Ishikawa (cell line): ENCODE data around the gene COPB2.

Experiments
- CEBPB ChIP-seq: IDR thresholded peaks from 2 replicates; pipeline ENCODE4 v1.6.1; 2012
- CREB1 ChIP-seq: IDR thresholded peaks from 2 replicates; pipeline ENCODE4 v1.6.1; 2012; ENCODE audit warnings: low read depth
- EGR1 ChIP-seq: IDR thresholded peaks from 2 replicates; pipeline ENCODE4 v1.6.1; 2012
- EP300 ChIP-seq: IDR thresholded peaks from 2 replicates; pipeline ENCODE4 v1.6.1; 2012; ENCODE audit warnings: borderline replicate concordance
- FOXM1 ChIP-seq: IDR thresholded peaks from 2 replicates; pipeline ENCODE4 v1.6.1; 2012; ENCODE audit warnings: low read depth, borderline replicate concordance
- NFIC ChIP-seq: IDR thresholded peaks from 2 replicates; pipeline ENCODE4 v1.6.1; 2012
- RAD21 ChIP-seq: IDR thresholded peaks from 2 replicates; pipeline ENCODE4 v1.6.1; 2012; ENCODE audit warnings: low read depth
- TAF1 ChIP-seq: IDR thresholded peaks from 2 replicates; pipeline ENCODE4 v1.6.1; 2012; ENCODE audit warnings: low read depth, mild to moderate bottlenecking
- TCF12 ChIP-seq: IDR thresholded peaks from 2 replicates; pipeline ENCODE4 v1.6.1; 2012; ENCODE audit warnings: low read depth
- TEAD4 ChIP-seq: IDR thresholded peaks from 2 replicates; pipeline ENCODE4 v1.6.1; 2012
- YY1 ChIP-seq: IDR thresholded peaks from 2 replicates; pipeline ENCODE4 v1.6.1; 2012; ENCODE audit warnings: low read depth
- ZBTB7A ChIP-seq: IDR thresholded peaks from 2 replicates; pipeline ENCODE4 v1.6.1; 2012; ENCODE audit warnings: low read depth
- TF ChIP-seq, protein P1 (sequence below): IDR thresholded peaks from 2 replicates; pipeline ENCODE4 v1.6.1; 2012; ENCODE audit warnings: low read depth, mild to moderate bottlenecking
- TF ChIP-seq, protein P2 (sequence below): IDR thresholded peaks from 2 replicates; pipeline ENCODE4 v1.6.1; 2012

Gene COPB2

DNA sequence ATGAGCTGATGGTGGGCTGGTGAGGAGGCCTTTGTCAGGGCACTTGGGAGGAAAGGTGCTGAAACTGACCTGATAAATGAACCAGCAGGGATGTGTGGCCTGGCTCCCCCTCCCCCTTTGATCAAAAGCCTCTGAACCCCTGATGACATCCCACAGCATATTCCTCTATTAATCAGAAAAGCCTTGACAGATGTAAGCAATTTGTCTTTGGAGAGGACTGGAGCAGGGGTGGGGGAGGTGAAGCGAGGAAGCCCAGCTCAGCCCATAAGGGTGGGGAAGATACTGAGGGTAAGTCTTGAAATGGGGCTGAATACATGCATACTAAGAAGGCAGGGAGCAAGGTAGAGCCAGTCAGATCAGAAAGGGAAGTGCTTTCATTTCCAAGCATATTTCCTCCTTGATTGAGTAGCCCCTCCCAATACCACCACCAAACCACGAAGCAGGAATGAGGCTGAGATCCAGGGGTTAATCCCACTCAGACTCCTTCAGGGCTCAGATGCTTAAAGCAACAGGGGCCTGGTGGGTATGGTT is 80.3 kb downstream of the COPB2 start:
- no peak for TF ChIP-seq TEAD4
- no peak for TF ChIP-seq NFIC
- TF ChIP-seq, protein P1, sequence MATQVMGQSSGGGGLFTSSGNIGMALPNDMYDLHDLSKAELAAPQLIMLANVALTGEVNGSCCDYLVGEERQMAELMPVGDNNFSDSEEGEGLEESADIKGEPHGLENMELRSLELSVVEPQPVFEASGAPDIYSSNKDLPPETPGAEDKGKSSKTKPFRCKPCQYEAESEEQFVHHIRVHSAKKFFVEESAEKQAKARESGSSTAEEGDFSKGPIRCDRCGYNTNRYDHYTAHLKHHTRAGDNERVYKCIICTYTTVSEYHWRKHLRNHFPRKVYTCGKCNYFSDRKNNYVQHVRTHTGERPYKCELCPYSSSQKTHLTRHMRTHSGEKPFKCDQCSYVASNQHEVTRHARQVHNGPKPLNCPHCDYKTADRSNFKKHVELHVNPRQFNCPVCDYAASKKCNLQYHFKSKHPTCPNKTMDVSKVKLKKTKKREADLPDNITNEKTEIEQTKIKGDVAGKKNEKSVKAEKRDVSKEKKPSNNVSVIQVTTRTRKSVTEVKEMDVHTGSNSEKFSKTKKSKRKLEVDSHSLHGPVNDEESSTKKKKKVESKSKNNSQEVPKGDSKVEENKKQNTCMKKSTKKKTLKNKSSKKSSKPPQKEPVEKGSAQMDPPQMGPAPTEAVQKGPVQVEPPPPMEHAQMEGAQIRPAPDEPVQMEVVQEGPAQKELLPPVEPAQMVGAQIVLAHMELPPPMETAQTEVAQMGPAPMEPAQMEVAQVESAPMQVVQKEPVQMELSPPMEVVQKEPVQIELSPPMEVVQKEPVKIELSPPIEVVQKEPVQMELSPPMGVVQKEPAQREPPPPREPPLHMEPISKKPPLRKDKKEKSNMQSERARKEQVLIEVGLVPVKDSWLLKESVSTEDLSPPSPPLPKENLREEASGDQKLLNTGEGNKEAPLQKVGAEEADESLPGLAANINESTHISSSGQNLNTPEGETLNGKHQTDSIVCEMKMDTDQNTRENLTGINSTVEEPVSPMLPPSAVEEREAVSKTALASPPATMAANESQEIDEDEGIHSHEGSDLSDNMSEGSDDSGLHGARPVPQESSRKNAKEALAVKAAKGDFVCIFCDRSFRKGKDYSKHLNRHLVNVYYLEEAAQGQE: no peak
- TF ChIP-seq CREB1: no peak

DNA sequence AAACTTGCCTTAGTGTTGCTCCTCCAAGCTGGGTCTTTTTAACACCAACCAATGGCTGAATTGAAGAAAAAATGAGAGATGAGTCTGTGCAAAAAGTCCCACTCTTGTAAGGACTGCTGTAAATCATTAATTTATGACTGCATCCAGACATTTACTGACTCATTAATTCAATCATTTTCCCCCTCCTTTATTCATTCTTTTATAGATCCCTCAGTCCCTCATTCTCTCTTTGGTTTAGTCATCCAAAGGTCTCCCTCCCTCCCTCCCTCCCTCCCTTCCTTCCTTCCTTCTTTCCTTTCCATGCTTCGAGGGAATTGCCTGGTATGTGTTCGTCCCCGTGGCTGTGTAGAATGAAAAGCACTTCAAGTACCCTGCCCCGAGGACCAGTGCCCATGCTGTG is 80.9 kb downstream of the COPB2 start:
- TF ChIP-seq RAD21 (no peak), CEBPB (no peak), TEAD4 (no peak), FOXM1 (no peak), EP300 (no peak), ZBTB7A (no peak), TCF12 (no peak), EGR1 (no peak), CREB1 (no peak), TAF1 (no peak), YY1 (no peak), NFIC (no peak)
- TF ChIP-seq, protein P2, sequence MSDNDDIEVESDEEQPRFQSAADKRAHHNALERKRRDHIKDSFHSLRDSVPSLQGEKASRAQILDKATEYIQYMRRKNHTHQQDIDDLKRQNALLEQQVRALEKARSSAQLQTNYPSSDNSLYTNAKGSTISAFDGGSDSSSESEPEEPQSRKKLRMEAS: no peak
- TF ChIP-seq, protein P1: no peak

DNA sequence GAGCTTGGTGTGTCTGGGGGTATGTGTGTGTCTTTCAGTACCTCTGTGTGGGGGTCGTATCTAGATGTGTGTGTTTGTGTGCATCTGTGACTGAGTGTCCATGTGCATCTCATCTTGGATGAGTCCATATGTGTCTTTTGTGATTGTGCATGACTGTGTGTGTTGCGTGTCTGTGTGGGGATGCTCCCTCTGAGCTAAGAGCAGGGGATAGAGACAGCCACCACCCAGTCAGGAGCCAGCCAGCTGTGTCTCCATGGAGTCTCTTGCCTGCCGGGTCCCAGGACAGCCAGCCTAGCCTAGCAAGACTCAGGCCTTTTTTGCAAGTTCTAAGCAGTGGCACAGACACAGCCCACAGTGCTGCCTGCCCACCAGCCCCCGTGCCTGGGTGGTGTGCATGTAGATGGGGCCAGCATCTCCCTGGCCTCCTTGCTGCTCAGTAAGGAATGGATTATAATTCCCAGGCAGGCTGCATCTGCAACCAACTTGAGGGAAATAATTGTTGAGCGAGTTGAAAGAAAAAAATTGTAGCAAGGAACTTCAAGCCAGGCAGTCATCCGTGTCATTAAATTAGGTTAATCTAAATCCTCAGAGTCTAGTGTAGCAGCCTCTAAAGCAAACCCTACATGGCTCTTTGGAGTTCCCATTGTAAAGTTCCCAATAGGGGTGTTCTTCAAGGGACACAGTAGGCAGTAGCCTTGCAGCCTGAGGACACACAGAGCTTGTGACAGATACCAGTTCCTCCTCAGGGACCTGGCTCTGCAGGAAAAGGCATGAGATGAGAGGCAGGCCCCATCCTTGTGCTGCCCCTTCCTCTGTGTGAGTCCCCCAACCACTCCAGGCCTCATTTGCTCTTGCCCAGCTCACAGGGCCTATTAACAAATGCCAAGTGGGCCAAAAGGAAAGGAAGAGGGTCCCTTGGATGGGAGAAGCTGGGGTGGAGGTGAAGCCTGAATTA is 81.6 kb downstream of the COPB2 start:
- TF ChIP-seq, protein P1: no peak
- TF ChIP-seq EP300 (no peak), TCF12 (no peak), CEBPB (no peak), YY1 (no peak), CREB1 (no peak), TAF1 (no peak)
